MG63 (cell line): ENCODE results near the gene DAGLA. TPM values are rescaled to one million over a fixed set of nuclear protein-coding genes. Genes with fewer than 3 reads are reported as not detected.
A peak's percentile ranks its signal among the peaks of the same experiment; 100 is the strongest.

Experiments used
- DNase-seq: peaks from one replicate; pipeline ENCODE4 v3.0.0-alpha.2; 2020
- H3K27me3 ChIP-seq: fragments of 250-450 bp; sonication (Bioruptor Pico); 2 replicates; pipeline ENCODE4 v1.5.1; 2020; ENCODE audit warnings: mild to moderate bottlenecking, moderate library complexity
- H3K36me3 ChIP-seq: fragments of 250-450 bp; sonication (Bioruptor Pico); 2 replicates; pipeline ENCODE4 v1.5.1; 2020; ENCODE audit warnings: mild to moderate bottlenecking, moderate library complexity
- H3K4me3 ChIP-seq: fragments of 250-450 bp; sonication (Bioruptor Pico); 2 replicates; pipeline ENCODE4 v1.5.1; 2020; ENCODE audit warnings: mild to moderate bottlenecking, moderate library complexity
- H3K9me3 ChIP-seq: fragments of 250-450 bp; sonication (Bioruptor Pico); 2 replicates; pipeline ENCODE4 v1.5.1; 2020; ENCODE audit warnings: mild to moderate bottlenecking, moderate library complexity
- total RNA-seq: library from RNA; depleted of rRNA; stranded (reverse); fragments of >200 nt; shearing (Covaris generic); gene quantifications from 2 replicates; pipeline ENCODE4 v1.2.3, GENCODE V29; 2014; ENCODE audit warnings: low replicate concordance

Gene DAGLA
- total RNA-seq, 1 experiment from 2014 or later: 1.3 TPM

- H3K36me3 ChIP-seq: no peaks in the 10 kb centered on the region; the same call in 1 of the 2 replicates
- no peaks in the 10 kb centered on the region for H3K9me3 ChIP-seq
- DNase-seq: no peak
- no peaks in the 10 kb centered on the region; the same call in 1 of the 2 replicates for H3K27me3 ChIP-seq
- H3K4me3 ChIP-seq: no peak overlapping the region
These were observed 2.9 kb downstream of the DAGLA start for GRCh38 chr11:61682906-61683675.

GRCh38 chr11:61683961-61684869 is 4.0 kb downstream of the DAGLA start:
- Histone ChIP-seq H3K4me3 (no peak overlapping the region), H3K36me3 (no peaks in the 10 kb centered on the region; the same call in 1 of the 2 replicates), H3K27me3 (no peaks in the 10 kb centered on the region; the same call in 1 of the 2 replicates), H3K9me3 (no peaks in the 10 kb centered on the region)
- DNase-seq: no peak

GRCh38 chr11:61684870-61685616 is 4.9 kb downstream of the DAGLA start:
- Histone ChIP-seq H3K4me3 (no peak overlapping the region), H3K27me3 (no peaks in the 10 kb centered on the region), H3K9me3 (no peaks in the 10 kb centered on the region), H3K36me3 (no peaks in the 10 kb centered on the region; the same call in 1 of the 2 replicates)
- DNase-seq: no peak

- no peak for DNase-seq
- H3K4me3 ChIP-seq: no peak overlapping the region
- H3K27me3 ChIP-seq: no peaks in the 10 kb centered on the region
- no peaks in the 10 kb centered on the region; the same call in 1 of the 2 replicates for H3K36me3 ChIP-seq
- no peaks in the 10 kb centered on the region for H3K9me3 ChIP-seq
These were observed 5.4 kb downstream of the DAGLA start for GRCh38 chr11:61685617-61685967.

- no peaks in the 10 kb centered on the region; the same call in 1 of the 2 replicates for H3K36me3 ChIP-seq
- H3K27me3 ChIP-seq: no peaks in the 10 kb centered on the region
- no peak overlapping the region for H3K4me3 ChIP-seq
- no peaks in the 10 kb centered on the region for H3K9me3 ChIP-seq
- no peak for DNase-seq
These were observed 5.9 kb downstream of the DAGLA start for GRCh38 chr11:61686066-61686465.

GRCh38 chr11:61686469-61686868 is 6.3 kb downstream of the DAGLA start:
- Histone ChIP-seq H3K27me3 (no peaks in the 10 kb centered on the region), H3K36me3 (no peaks in the 10 kb centered on the region; the same call in 1 of the 2 replicates), H3K4me3 (no peak overlapping the region), H3K9me3 (no peaks in the 10 kb centered on the region)
- no peak for DNase-seq

- DNase-seq: no peak
- Histone ChIP-seq H3K9me3 (no peaks in the 10 kb centered on the region), H3K27me3 (no peaks in the 10 kb centered on the region), H3K36me3 (no peaks in the 10 kb centered on the region; the same call in 1 of the 2 replicates), H3K4me3 (no peak overlapping the region)
These were observed 7.2 kb downstream of the DAGLA start for GRCh38 chr11:61687420-61687819.

- Histone ChIP-seq H3K4me3 (peak overlapping the region; percentile 15), H3K36me3 (no peaks in the 10 kb centered on the region; the same call in 1 of the 2 replicates), H3K9me3 (no peaks in the 10 kb centered on the region), H3K27me3 (no peaks in the 10 kb centered on the region)
- DNase-seq: peak; percentile 94
These were observed 8.4 kb downstream of the DAGLA start for GRCh38 chr11:61688365-61689163.

- Histone ChIP-seq H3K9me3 (no peaks in the 10 kb centered on the region), H3K4me3 (no peak overlapping the region), H3K27me3 (no peaks in the 10 kb centered on the region), H3K36me3 (no peaks in the 10 kb centered on the region; the same call in 1 of the 2 replicates)
- no peak for DNase-seq
These were observed 8.9 kb downstream of the DAGLA start for GRCh38 chr11:61689164-61689496.

- Histone ChIP-seq H3K4me3 (no peak overlapping the region), H3K9me3 (no peaks in the 10 kb centered on the region), H3K36me3 (no peaks in the 10 kb centered on the region), H3K27me3 (no peaks in the 10 kb centered on the region)
- no peak for DNase-seq
These were observed 10.7 kb downstream of the DAGLA start for GRCh38 chr11:61690706-61691379.

GRCh38 chr11:61691380-61692156 is 11.4 kb downstream of the DAGLA start:
- no peak for DNase-seq
- Histone ChIP-seq H3K4me3 (no peak overlapping the region), H3K36me3 (no peaks in the 10 kb centered on the region), H3K27me3 (no peaks in the 10 kb centered on the region), H3K9me3 (no peaks in the 10 kb centered on the region)

GRCh38 chr11:61693922-61694601 is 13.9 kb downstream of the DAGLA start:
- Histone ChIP-seq H3K27me3 (no peaks in the 10 kb centered on the region), H3K4me3 (no peak overlapping the region), H3K36me3 (no peaks in the 10 kb centered on the region), H3K9me3 (no peaks in the 10 kb centered on the region)
- DNase-seq: peak; percentile 38

GRCh38 chr11:61694602-61694939 is 14.4 kb downstream of the DAGLA start:
- DNase-seq: no peak
- Histone ChIP-seq H3K36me3 (no peaks in the 10 kb centered on the region), H3K4me3 (no peak overlapping the region), H3K27me3 (no peaks in the 10 kb centered on the region), H3K9me3 (no peaks in the 10 kb centered on the region)

GRCh38 chr11:61694946-61695706 is 14.9 kb downstream of the DAGLA start:
- Histone ChIP-seq H3K4me3 (no peak overlapping the region), H3K9me3 (no peaks in the 10 kb centered on the region), H3K36me3 (no peaks in the 10 kb centered on the region), H3K27me3 (no peaks in the 10 kb centered on the region)
- DNase-seq: no peak
